Smooth muscle cell (in vitro differentiated cells): ENCODE measurements around the gene SYT17. TPM values are rescaled to one million over a fixed set of nuclear protein-coding genes. Genes with fewer than 3 reads are reported as not detected.

Source experiments
- DNase-seq: peaks from one replicate; lab custom pipeline; 2025; ENCODE audit not compliant: unreplicated experiment; lab: John Stamatoyannopoulos, UW
- H2AFZ ChIP-seq: fragments of 200-600 bp; sonication (generic); 2 replicates; pipeline ENCODE4 v1.6.0; 2016; ENCODE audit warnings: antibody characterized with exemption, low read depth, mild to moderate bottlenecking
- H3F3A ChIP-seq: fragments of 200-600 bp; sonication (generic); 2 replicates; pipeline ENCODE4 v1.6.0; 2017; ENCODE audit warnings: antibody characterized with exemption, low read depth
- H3K27ac ChIP-seq: fragments of 200-600 bp; sonication (generic); 2 replicates; pipeline ENCODE4 v1.5.1; 2016; ENCODE audit warnings: low read depth, mild to moderate bottlenecking
- H3K27me3 ChIP-seq: fragments of 200-600 bp; sonication (generic); 2 replicates; pipeline ENCODE4 v1.6.1; 2016; ENCODE audit warnings: low read depth, mild to moderate bottlenecking
- H3K36me3 ChIP-seq: fragments of 200-600 bp; sonication (generic); 2 replicates; pipeline ENCODE4 v1.5.1; 2016; ENCODE audit warnings: low read depth
- H3K4me1 ChIP-seq: fragments of 200-600 bp; sonication (generic); 2 replicates; pipeline ENCODE4 v1.5.1; 2016; ENCODE audit warnings: low read depth
- H3K4me2 ChIP-seq: fragments of 200-600 bp; sonication (generic); 2 replicates; pipeline ENCODE4 v1.6.0; 2016; ENCODE audit warnings: mild to moderate bottlenecking
- H3K4me3 ChIP-seq: fragments of 200-600 bp; sonication (generic); 2 replicates; pipeline ENCODE4 v1.5.1; 2016; ENCODE audit warnings: mild to moderate bottlenecking
- H3K79me2 ChIP-seq: fragments of 200-600 bp; sonication (generic); 2 replicates; pipeline ENCODE4 v1.6.0; 2016; ENCODE audit warnings: low read depth, mild to moderate bottlenecking
- H3K9ac ChIP-seq: fragments of 200-600 bp; sonication (generic); 2 replicates; pipeline ENCODE4 v1.6.0; 2016; ENCODE audit warnings: low read depth
- H3K9me3 ChIP-seq: fragments of 200-600 bp; sonication (generic); replicated peaks from 2 replicates; pipeline ENCODE4 v1.5.1; 2016; ENCODE audit warnings: low read depth
- H4K20me1 ChIP-seq: fragments of 200-600 bp; sonication (generic); 2 replicates; pipeline ENCODE4 v1.6.0; 2016; ENCODE audit warnings: low read depth
- WGBS: methylation state at CpG from one replicate; pipeline ENCODE4 v1.1.7; 2016; ENCODE audit warnings: low lambda C conversion rate; 5-methylcytosine and 5-hydroxymethylcytosine counted together
- polyA plus RNA-seq: library from polyadenylated mRNA; unstranded; fragments of >200 nt; fragmentation: Nextera tagmentation; extraction: Ambion mirVana; gene quantifications from 2 replicates; pipeline ENCODE4 v1.2.1, GENCODE V29; 2016
- total RNA-seq: library from RNA; depleted of rRNA; stranded (reverse); fragments of >200 nt; gene quantifications from 2 replicates; pipeline ENCODE4 v1.2.3, GENCODE V29; 2014
- TF ChIP-seq, protein P1 (sequence below): fragments of 200-600 bp; sonication (generic); IDR thresholded peaks from 2 replicates; pipeline ENCODE4 v1.5.1; 2017; ENCODE audit warnings: borderline replicate concordance, mild to moderate bottlenecking, antibody characterized with exemption; ENCODE audit not compliant: insufficient read depth, poor library complexity, severe bottlenecking

The SYT17 gene
- total and polyA plus RNA-seq, 2 experiments from 2014 or later, result 2.0 to 3.9 TPM

DNA sequence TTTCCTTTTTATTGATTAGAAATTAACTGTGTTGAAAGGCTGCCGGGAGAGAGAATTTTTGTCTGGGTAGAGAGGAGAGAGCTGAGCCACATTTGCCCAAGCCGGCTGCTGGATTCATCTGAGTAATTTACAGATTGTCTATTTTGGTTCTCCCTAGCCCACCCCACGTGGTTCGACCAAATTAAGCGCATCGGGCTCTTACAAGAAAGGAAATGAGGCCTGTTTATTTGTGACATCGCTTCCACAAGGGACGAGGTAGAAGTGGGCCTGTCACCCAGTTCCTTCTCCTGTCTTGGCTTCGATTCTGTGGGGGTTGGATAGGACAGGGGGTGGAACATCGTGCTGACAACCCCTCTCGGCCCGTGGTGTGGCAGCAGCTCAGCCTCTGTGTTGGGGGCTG is 42.9 kb downstream of the SYT17 start:
- Histone ChIP-seq H3K4me3 (no peak overlapping the region), H3K4me2 (no peak overlapping the region), H3K27me3 (no peaks in the 10 kb centered on the region), H3K36me3 (no peaks in the 10 kb centered on the region), H3K9ac (no peak overlapping the region), H3K9me3 (no peaks in the 10 kb centered on the region), H3K79me2 (no peaks in the 10 kb centered on the region), H2AFZ (no peak overlapping the region), H3F3A (no peaks in the 10 kb centered on the region), H3K27ac (no peak overlapping the region), H3K4me1 (peaks cover 12% of the 10 kb centered on the region), H4K20me1 (no peaks in the 10 kb centered on the region)
- WGBS, result 91% methylated on average over 12 of the region's 12 CpGs
- TF ChIP-seq, protein P1, sequence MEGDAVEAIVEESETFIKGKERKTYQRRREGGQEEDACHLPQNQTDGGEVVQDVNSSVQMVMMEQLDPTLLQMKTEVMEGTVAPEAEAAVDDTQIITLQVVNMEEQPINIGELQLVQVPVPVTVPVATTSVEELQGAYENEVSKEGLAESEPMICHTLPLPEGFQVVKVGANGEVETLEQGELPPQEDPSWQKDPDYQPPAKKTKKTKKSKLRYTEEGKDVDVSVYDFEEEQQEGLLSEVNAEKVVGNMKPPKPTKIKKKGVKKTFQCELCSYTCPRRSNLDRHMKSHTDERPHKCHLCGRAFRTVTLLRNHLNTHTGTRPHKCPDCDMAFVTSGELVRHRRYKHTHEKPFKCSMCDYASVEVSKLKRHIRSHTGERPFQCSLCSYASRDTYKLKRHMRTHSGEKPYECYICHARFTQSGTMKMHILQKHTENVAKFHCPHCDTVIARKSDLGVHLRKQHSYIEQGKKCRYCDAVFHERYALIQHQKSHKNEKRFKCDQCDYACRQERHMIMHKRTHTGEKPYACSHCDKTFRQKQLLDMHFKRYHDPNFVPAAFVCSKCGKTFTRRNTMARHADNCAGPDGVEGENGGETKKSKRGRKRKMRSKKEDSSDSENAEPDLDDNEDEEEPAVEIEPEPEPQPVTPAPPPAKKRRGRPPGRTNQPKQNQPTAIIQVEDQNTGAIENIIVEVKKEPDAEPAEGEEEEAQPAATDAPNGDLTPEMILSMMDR, result no peak
- no peak for DNase-seq

DNA sequence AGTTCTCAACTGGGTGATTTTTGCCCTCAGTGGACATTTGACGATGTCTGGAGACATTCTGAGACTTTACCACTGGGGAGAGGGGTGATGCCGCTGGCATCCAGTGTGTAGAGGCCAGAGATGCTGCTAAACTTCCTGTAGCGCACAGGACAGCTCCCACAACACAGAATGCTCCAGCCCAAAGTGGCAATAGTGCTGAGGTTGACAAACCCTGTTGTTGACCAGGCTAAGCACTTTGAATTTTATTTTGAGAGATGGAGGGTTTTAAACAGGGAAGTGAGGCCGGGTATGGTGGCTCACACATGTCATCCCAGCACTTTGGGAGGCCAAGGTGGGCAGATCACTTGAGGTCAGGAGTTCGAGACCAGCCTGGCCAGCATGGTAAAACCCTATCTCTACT is 44.0 kb downstream of the SYT17 start:
- Histone ChIP-seq H4K20me1 (no peaks in the 10 kb centered on the region), H3K27ac (no peak overlapping the region), H3K4me2 (no peak overlapping the region), H3K9ac (no peak overlapping the region), H3K36me3 (no peaks in the 10 kb centered on the region), H3K27me3 (no peaks in the 10 kb centered on the region), H3K4me1 (peaks cover 12% of the 10 kb centered on the region), H3K4me3 (no peak overlapping the region), H3K79me2 (no peaks in the 10 kb centered on the region), H3F3A (no peaks in the 10 kb centered on the region), H2AFZ (no peak overlapping the region), H3K9me3 (no peaks in the 10 kb centered on the region)
- WGBS, result 96% methylated on average over 5 of the region's 5 CpGs
- TF ChIP-seq, protein P1, result no peak
- no peak for DNase-seq

DNA sequence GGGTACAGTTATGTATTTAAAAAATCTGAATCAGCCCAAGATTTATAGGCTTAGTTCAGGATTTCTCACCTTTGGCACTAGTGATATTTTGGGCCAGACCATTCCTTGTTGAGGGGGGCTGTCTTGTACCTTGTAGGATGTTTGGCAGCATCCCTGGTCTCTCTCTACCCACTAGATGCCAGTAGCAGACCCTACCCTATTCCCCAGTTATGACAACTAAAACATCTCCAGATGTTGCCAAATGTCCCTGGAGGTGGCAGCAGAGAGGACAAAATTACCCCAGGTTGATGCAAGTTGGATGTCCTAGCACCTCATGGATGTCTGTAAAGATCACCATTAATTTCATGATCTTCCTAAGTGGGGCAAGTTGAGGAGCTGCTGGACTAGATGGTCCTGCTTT is 45.8 kb downstream of the SYT17 start:
- H3K9ac ChIP-seq, result no peak overlapping the region
- H3K4me2 ChIP-seq, result no peak overlapping the region
- TF ChIP-seq, protein P1, result no peak
- no peaks in the 10 kb centered on the region for H4K20me1 ChIP-seq
- no peak overlapping the region for H2AFZ ChIP-seq
- no peak overlapping the region for H3K4me3 ChIP-seq
- no peaks in the 10 kb centered on the region for H3K9me3 ChIP-seq
- no peak overlapping the region for H3K27ac ChIP-seq
- peaks cover 12% of the 10 kb centered on the region for H3K4me1 ChIP-seq
- H3K36me3 ChIP-seq, result no peaks in the 10 kb centered on the region
- no peak for DNase-seq
- no peaks in the 10 kb centered on the region for H3F3A ChIP-seq
- no peaks in the 10 kb centered on the region for H3K27me3 ChIP-seq
- H3K79me2 ChIP-seq, result no peaks in the 10 kb centered on the region

DNA sequence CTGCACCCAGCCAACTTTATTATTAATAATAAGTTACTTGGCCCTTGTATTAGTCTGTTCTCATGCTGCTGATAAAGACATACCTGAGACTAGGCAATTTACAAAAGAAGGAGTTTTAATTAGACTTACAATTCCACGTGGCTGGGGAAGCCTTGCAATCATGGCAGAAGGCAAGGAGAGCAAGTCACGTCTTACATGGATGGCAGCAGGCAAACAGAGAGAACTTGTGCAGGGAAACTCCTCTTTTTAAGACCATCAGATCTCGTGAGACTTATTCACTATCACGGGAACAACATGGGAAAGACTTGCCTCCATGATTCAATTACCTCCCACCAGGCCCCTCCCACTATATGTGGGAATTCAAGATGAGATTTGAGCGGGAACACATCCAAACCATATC is 47.7 kb downstream of the SYT17 start:
- Histone ChIP-seq H3K4me1 (peaks cover 3% of the 10 kb centered on the region), H3K27ac (no peak overlapping the region), H3K9me3 (no peaks in the 10 kb centered on the region), H2AFZ (no peak overlapping the region), H3K4me2 (no peak overlapping the region), H3K4me3 (no peak overlapping the region), H3F3A (no peaks in the 10 kb centered on the region), H3K79me2 (no peaks in the 10 kb centered on the region), H3K9ac (no peak overlapping the region), H3K36me3 (no peaks in the 10 kb centered on the region), H3K27me3 (no peaks in the 10 kb centered on the region), H4K20me1 (no peaks in the 10 kb centered on the region)
- 93% methylated on average over 5 of the region's 5 CpGs for WGBS
- DNase-seq, result no peak
- TF ChIP-seq, protein P1, result no peak
